Lung (tissue), 12 donors: ENCODE measurements around the gene KRT2. TPM values are rescaled to one million over a fixed set of nuclear protein-coding genes. Genes with fewer than 3 reads are reported as not detected.

Source experiments
- ATAC-seq: fragments of 200-7000 bp; cut with Tn5 transposase; one replicate; pipeline ENCODE4 v1.9.1; 2020; ENCODE audit warnings: moderate number of reproducible peaks; ENCODE audit not compliant: insufficient read depth, low FRiP score
- DNase-seq, 3 donors: peaks; one replicate each; pipeline ENCODE4 v3.0.0-alpha.2; 2013 to 2017
- H3K27ac ChIP-seq, 2 donors: one replicate each; pipeline ENCODE4 v1.5.1; 2013; ENCODE audit warnings: mild to moderate bottlenecking in 2 of 2, moderate library complexity in 2 of 2, control low read depth in 1 of 2, inconsistent platforms in 1 of 2, low read depth in 1 of 2, low read length in 1 of 2
- H3K27me3 ChIP-seq, 3 donors: one replicate each; pipeline ENCODE4 v1.5.1; 2013; ENCODE audit warnings: low read length in 2 of 3; ENCODE audit not compliant: control insufficient read depth in 3 of 3, insufficient read depth in 3 of 3
- H3K36me3 ChIP-seq, 4 donors: one replicate each; pipeline ENCODE4 v1.5.1; 2013; ENCODE audit warnings: low read length in 4 of 4, mild to moderate bottlenecking in 1 of 4, moderate library complexity in 1 of 4; ENCODE audit not compliant: control insufficient read depth in 4 of 4, insufficient read depth in 4 of 4
- H3K4me1 ChIP-seq, 5 donors: one replicate each; pipeline ENCODE4 v1.5.1; 2013; ENCODE audit warnings: low read length in 5 of 5, mild to moderate bottlenecking in 2 of 5, moderate library complexity in 1 of 5; ENCODE audit not compliant: control insufficient read depth in 5 of 5, insufficient read depth in 5 of 5
- H3K4me3 ChIP-seq: one replicate; pipeline ENCODE4 v1.5.1; 2013; ENCODE audit warnings: mild to moderate bottlenecking, control low read depth, moderate library complexity
- H3K9ac ChIP-seq, 2 donors: one replicate each; pipeline ENCODE4 v1.5.1; 2013; ENCODE audit warnings: low read length in 2 of 2, control low read depth in 1 of 2; ENCODE audit not compliant: insufficient read depth in 1 of 2
- H3K9me3 ChIP-seq, 4 donors: one replicate each; pipeline ENCODE4 v1.5.1; 2013; ENCODE audit warnings: low read length in 3 of 4, mild to moderate bottlenecking in 1 of 4, moderate library complexity in 1 of 4; ENCODE audit not compliant: control insufficient read depth in 4 of 4, insufficient read depth in 3 of 4
- CTCF ChIP-seq: IDR thresholded peaks from 2 replicates; pipeline ENCODE4 v1.5.1; 2012; ENCODE audit warnings: mild to moderate bottlenecking; ENCODE audit errors: control extremely low read depth, extremely low read depth
- WGBS, 2 donors: extraction: QIAGEN DNeasy Blood & Tissue Kit; methylation state at CpG; one replicate each; pipeline ENCODE4 v1.1.7; 2013; 5-methylcytosine and 5-hydroxymethylcytosine counted together
- polyA plus RNA-seq, 2 donors: library from polyadenylated mRNA; stranded (reverse); fragments of 200-250 nt; gene quantifications; one replicate each; pipeline ENCODE4 v1.2.1, GENCODE V29; 2013
- total RNA-seq, 2 donors: library from RNA; depleted of rRNA in 1 of 2; stranded (reverse); fragments of >200 nt in 1 of 2; gene quantifications; one replicate each; pipeline ENCODE4 v1.2.1, GENCODE V29; 2014 to 2021
- donor health status: control.
- donor health status: control.
- donor health status: Bipolar disorder and iron deficiency.
- donor health status: healthy.
- donor health status: DM: yes; HTN: yes; CAD: no.

Gene KRT2
- total and polyA plus RNA-seq, 4 donors = 0.03 TPM; not detected in 3

GRCh38 chr12:52687497-52688385 lies 35.7 kb upstream of the KRT2 start:
- H3K9me3 ChIP-seq = no peaks in the 10 kb centered on the region
- H3K4me3 ChIP-seq = no peak overlapping the region
- H3K9ac ChIP-seq = no peak overlapping the region
- DNase-seq = no peak
- H3K27ac ChIP-seq = no peak overlapping the region
- peaks cover 3 to 39% (median 29%) of the 10 kb centered on the region in 3 donors for H3K27me3 ChIP-seq
- ATAC-seq = no peak
- WGBS, 2 donors = 71 to 86% methylated on average over 8 of the region's 8 CpGs
- no peaks in the 10 kb centered on the region for H3K36me3 ChIP-seq
- peaks cover 0 to 7% (median 0%) of the 10 kb centered on the region in 5 donors for H3K4me1 ChIP-seq
- no peak for TF ChIP-seq CTCF

DNA sequence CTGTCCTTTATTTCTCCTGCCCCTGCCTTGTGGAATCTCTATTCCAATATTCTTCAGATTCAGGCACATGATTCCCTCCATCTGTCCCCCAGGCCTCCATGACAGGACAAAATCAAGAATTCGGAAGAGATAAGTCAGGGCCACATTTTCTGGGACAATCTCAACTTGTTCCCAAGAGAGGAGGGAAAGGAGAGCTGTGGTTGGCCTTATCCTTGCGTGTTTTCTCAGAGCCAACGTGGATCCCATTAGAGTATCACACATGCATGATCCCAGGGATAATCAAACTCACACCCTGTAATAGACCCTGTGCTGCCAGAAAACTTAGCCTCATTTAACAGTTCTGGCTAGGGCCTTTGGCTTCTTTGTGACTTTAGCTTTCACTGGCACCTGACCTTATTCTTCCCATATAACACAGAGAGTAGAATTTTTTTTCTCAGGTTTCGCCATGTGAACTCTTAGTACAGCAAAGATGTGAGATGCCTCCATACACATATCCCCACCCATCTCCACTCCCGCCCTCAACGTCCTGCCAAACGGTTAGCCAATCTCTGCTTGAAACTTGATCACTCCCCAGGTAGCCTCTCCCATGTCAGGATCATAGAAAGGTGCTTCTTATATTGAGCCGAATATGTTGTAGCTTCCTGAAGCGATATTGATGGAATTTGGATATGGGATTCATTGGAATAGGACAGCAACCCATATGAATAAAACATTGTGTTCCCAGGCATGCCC lies 34.9 kb upstream of the KRT2 start:
- H3K4me1 ChIP-seq = peaks cover 0 to 7% (median 0%) of the 10 kb centered on the region in 5 donors
- H3K9me3 ChIP-seq = no peaks in the 10 kb centered on the region
- no peaks in the 10 kb centered on the region for H3K36me3 ChIP-seq
- H3K9ac ChIP-seq = no peak overlapping the region
- 81 to 86% methylated on average over 9 of the region's 9 CpGs for WGBS, 2 donors
- no peak for TF ChIP-seq CTCF
- H3K27me3 ChIP-seq = peaks cover 3 to 31% (median 22%) of the 10 kb centered on the region in 3 donors
- ATAC-seq (no peak), DNase-seq (no peak)
- H3K27ac ChIP-seq = no peak overlapping the region
- H3K4me3 ChIP-seq = no peak overlapping the region

GRCh38 chr12:52686063-52686462 lies 34.1 kb upstream of the KRT2 start:
- H3K9me3 ChIP-seq = no peaks in the 10 kb centered on the region
- no peak overlapping the region for H3K9ac ChIP-seq
- TF ChIP-seq CTCF = no peak
- WGBS, 2 donors = 81 to 87% methylated on average over 3 of the region's 3 CpGs
- H3K36me3 ChIP-seq = no peaks in the 10 kb centered on the region
- DNase-seq (no peak), ATAC-seq (no peak)
- peaks cover 3 to 25% (median 16%) of the 10 kb centered on the region in 3 donors for H3K27me3 ChIP-seq
- H3K4me3 ChIP-seq = no peak overlapping the region
- H3K27ac ChIP-seq = no peak overlapping the region
- peaks cover 0 to 4% (median 0%) of the 10 kb centered on the region in 5 donors for H3K4me1 ChIP-seq
